ENCODE measurements around the gene SORCS2.

The SORCS2 gene

DNA sequence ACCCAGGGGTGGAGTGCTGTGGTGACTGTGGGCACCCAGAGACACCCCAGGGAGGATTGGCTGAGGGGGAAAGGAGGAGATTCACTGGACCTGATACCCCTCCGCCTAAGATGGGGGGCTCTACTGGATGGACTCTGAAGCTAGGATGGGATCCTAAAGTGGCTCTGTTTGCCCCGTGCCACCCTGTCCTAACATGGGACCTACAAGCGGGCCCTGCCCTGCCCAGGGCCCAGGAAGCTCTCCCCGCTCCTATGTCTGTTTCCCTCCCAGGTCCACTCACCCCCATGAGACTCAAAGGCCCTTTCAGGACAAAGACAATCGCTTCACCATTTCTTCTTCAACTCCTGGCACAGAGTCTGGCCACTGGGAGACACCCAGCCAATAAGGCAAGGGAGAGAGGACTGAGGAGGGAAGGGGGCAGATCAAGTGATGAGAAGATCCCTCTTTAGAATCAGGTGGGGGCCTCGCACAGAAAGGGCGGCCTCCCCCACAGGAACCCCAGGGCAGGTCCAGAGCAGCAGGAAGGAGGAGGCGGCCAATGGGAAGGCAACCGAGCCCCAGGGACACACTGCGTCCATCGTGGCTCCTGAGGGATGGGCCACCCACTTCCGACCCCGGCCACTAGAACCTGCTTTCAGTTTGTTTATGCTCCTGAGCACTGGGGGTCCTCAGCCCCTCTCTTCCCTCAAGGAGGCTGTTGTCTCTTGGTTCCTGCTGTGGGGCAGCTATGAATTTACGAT, 592.0 kb downstream of the SORCS2 start:
- no peak for DNase-seq

DNA sequence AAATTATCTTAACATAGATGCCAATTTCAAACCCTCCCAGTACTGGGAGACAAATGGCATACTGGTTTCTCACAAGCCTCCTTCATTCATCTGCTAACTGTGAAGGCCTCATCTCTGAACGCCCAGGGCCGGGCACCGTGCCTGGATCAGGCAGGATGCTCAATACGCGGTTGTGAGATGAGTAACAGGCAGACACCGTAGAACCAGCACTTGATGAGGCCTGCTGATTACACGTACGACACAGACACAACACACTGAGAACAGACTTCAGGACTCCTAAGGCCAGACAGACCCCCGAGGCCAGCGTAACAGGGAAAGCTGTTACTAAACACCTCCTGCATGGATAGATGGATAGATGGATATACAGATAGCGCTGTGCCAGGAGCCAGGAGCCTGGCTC, 592.7 kb downstream of the SORCS2 start:
- DNase-seq: no peak

- DNase-seq: no peak
These were observed 593.7 kb downstream of the SORCS2 start for GRCh38 chr4:7786040-7786439.

- DNase-seq: no peak
These were observed 594.2 kb downstream of the SORCS2 start for GRCh38 chr4:7786517-7786916.

- no peak for DNase-seq
These were observed 594.7 kb downstream of the SORCS2 start for GRCh38 chr4:7787067-7787466.

DNA sequence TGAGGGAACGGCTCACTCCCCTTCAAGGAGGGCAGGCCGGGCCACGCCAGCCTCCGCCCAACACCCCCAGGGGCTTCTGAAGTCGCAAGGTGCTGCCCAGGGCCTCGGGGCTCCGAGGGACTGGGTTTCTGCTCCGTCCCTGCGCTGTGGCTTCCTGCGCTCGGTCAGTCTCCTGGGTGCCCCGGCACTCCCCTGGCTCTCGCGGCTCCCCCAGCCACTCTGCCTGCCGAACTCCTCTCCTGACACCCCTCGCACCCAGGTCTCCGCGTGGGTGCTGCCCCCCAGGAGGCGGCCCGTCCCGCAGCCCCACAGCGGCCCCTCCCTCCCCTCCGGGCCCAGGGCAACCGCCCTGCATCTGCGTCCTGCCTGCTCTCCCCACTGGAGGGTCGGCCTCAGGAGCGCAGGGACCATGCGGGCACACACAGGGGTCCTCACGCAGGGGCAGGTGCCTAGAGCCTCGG, 595.4 kb downstream of the SORCS2 start:
- DNase-seq: no peak

DNA sequence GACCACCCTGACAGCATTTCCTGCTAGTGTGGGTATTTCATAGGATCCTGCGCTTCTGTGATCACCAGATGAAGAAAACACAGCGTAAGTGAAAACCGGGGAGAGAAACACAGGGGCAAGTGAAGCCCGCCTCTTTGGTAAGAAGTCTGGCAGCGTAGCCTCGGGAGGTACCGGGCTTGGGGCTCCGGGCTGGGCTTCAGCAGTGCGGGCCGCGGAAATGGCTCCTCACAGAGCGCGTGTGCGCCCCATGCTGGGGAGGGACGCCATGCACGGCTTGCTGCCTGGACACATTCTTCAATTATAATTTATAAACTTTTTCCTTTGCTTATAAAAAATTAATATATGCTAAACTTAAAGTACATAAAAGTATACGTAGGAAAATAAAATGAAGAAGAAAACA, 595.9 kb downstream of the SORCS2 start:
- DNase-seq: no peak

GRCh38 chr4:7788694-7789425, 596.5 kb downstream of the SORCS2 start:
- no peak for DNase-seq

- DNase-seq: no peak
These were observed 597.7 kb downstream of the SORCS2 start for GRCh38 chr4:7790023-7790422.

DNA sequence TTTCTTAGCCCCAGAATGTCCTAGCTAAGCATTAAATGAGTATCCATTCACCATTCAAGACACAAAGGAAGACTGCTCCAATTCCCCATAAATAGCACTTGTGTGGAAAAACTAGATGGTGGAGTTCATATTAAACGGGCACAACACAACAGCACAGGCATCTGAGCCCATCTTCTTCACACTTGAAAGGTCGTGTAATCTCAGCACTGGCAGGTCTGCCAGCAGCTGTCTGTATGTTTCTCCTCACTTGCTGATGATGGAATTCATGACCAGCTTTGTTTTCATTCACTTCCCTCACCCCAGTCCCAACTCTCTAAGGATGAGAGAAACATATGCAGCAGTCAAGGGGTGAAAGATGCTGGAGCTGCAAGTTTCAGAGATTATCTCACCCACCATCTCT, 598.7 kb downstream of the SORCS2 start:
- no peak for DNase-seq

Data from hypothalamus (tissue), 51 donors.